NCI-H1436 treated with DMSO at 0.1 percent for 48 hours (cell line): ENCODE data around the gene NCKAP5L.

Experiments
- DNase-seq: peaks from one replicate; lab custom pipeline; 2025; lab: John Stamatoyannopoulos, UW

NCKAP5L gene

GRCh38 chr12:49824895-49825294 lies 3.3 kb downstream of the NCKAP5L start:
- no peak for DNase-seq

GRCh38 chr12:49824416-49824815 lies 3.8 kb downstream of the NCKAP5L start:
- no peak for DNase-seq

- DNase-seq: no peak
Measured at GRCh38 chr12:49823951-49824350, 4.3 kb downstream of the NCKAP5L start.

GRCh38 chr12:49823350-49823749 lies 4.9 kb downstream of the NCKAP5L start:
- DNase-seq: no peak

GRCh38 chr12:49821373-49822287 lies 6.6 kb downstream of the NCKAP5L start:
- no peak for DNase-seq

- no peak for DNase-seq
Measured at GRCh38 chr12:49819786-49820185, 8.4 kb downstream of the NCKAP5L start.

GRCh38 chr12:49818241-49818895 lies 9.8 kb downstream of the NCKAP5L start:
- DNase-seq: no peak

GRCh38 chr12:49813131-49813530 lies 15.1 kb downstream of the NCKAP5L start:
- DNase-seq: no peak

- DNase-seq: no peak
Measured at GRCh38 chr12:49811961-49812401, 16.2 kb downstream of the NCKAP5L start.

GRCh38 chr12:49811136-49811535 lies 17.1 kb downstream of the NCKAP5L start:
- no peak for DNase-seq

GRCh38 chr12:49809906-49810389 lies 18.3 kb downstream of the NCKAP5L start:
- no peak for DNase-seq

GRCh38 chr12:49809381-49809905 lies 18.8 kb downstream of the NCKAP5L start:
- no peak for DNase-seq

- no peak for DNase-seq
Measured at GRCh38 chr12:49808686-49809380, 19.4 kb downstream of the NCKAP5L start.

- DNase-seq: no peak
Measured at GRCh38 chr12:49807991-49808580, 20.1 kb downstream of the NCKAP5L start.

GRCh38 chr12:49806877-49807276 lies 21.3 kb downstream of the NCKAP5L start:
- DNase-seq: no peak

GRCh38 chr12:49806321-49806813 lies 21.8 kb downstream of the NCKAP5L start:
- DNase-seq: no peak

- no peak for DNase-seq
Measured at GRCh38 chr12:49805409-49805808, 22.8 kb downstream of the NCKAP5L start.

- DNase-seq: no peak
Measured at GRCh38 chr12:49804821-49805220, 23.4 kb downstream of the NCKAP5L start.

- no peak for DNase-seq
Measured at GRCh38 chr12:49803693-49804450, 24.3 kb downstream of the NCKAP5L start.

- no peak for DNase-seq
Measured at GRCh38 chr12:49801141-49802063, 26.8 kb downstream of the NCKAP5L start.
